Heart left ventricle (tissue), 13 donors: ENCODE data around the gene CELF5.

ENCODE experiments used
- CTCF ChIP-seq, 12 donors: fragments of 200-600 bp; sonication (generic) in 4 of 12; IDR thresholded peaks; one replicate each; pipeline versions ENCODE4 v1.5.0 to v1.8.0; 2018 to 2022; ENCODE audit warnings: antibody characterized with exemption in 12 of 12, mild to moderate bottlenecking in 5 of 12
- POLR2A ChIP-seq, 2 donors: fragments of 450-650 bp; IDR thresholded peaks; one replicate each; pipeline ENCODE4 v1.6.1; 2017; ENCODE audit warnings: antibody characterized with exemption in 2 of 2, mild to moderate bottlenecking in 2 of 2, moderate library complexity in 2 of 2
- donor health status: ischemic (EF 13 %, LVEDD 7.1; RV severe dilation, severe dysfunction).
- donor health status: DM: no; HTN: yes; CAD: no.
- donor health status: DM: no; HTN: no; CAD: no.
- donor health status: ischemic (EF 25% LVEDD 6.9; RV normal size, moderate dysfunction).
- donor health status: ischemic (EF 25% LVEDD 5.7; RV mildly dilated, moderate dysfunction).
- donor health status: ischemic (EF 35%, LVEDD 5.7; RV mildly dilated, moderate dysfunction).
- donor health status: nonischemic (EF 11% LVEDD 7.7; RV severe dilation, severe dysfunction).
- donor health status: DM: yes; HTN: yes; CAD: no.
- donor health status: PGD.
- donor health status: ischemic (EF 29% LVEDD 5.4; RV normal size, mild dysfunction).
- donor health status: nonischemic (EF 23%, LVEDD 6.1; RV moderate dilation, normal function).

GRCh38 chr19:3320354-3320670, 95.9 kb downstream of the CELF5 start:
- TF ChIP-seq POLR2A (IDR thresholded peaks at IDR 0.05) (no peak), CTCF (IDR thresholded peaks at IDR 0.05) (no peak)
